GM21723 (cell line): Measurements from ENCODE around the gene ATN1.
"Not testable (repeated sequence)": the region's sequence is repeated elsewhere in the genome, so short reads cannot be mapped to it uniquely, and the experiment has no call there.

Source experiments
- ATAC-seq: cut with Tn5 transposase; IDR thresholded peaks from one replicate; pipeline ENCODE4 v1.9.1; 2021; ENCODE audit warnings: mild to moderate bottlenecking, moderate library complexity; ENCODE audit not compliant: unreplicated experiment

The ATN1 gene, protein sequence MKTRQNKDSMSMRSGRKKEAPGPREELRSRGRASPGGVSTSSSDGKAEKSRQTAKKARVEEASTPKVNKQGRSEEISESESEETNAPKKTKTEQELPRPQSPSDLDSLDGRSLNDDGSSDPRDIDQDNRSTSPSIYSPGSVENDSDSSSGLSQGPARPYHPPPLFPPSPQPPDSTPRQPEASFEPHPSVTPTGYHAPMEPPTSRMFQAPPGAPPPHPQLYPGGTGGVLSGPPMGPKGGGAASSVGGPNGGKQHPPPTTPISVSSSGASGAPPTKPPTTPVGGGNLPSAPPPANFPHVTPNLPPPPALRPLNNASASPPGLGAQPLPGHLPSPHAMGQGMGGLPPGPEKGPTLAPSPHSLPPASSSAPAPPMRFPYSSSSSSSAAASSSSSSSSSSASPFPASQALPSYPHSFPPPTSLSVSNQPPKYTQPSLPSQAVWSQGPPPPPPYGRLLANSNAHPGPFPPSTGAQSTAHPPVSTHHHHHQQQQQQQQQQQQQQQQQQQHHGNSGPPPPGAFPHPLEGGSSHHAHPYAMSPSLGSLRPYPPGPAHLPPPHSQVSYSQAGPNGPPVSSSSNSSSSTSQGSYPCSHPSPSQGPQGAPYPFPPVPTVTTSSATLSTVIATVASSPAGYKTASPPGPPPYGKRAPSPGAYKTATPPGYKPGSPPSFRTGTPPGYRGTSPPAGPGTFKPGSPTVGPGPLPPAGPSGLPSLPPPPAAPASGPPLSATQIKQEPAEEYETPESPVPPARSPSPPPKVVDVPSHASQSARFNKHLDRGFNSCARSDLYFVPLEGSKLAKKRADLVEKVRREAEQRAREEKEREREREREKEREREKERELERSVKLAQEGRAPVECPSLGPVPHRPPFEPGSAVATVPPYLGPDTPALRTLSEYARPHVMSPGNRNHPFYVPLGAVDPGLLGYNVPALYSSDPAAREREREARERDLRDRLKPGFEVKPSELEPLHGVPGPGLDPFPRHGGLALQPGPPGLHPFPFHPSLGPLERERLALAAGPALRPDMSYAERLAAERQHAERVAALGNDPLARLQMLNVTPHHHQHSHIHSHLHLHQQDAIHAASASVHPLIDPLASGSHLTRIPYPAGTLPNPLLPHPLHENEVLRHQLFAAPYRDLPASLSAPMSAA (N-terminal part only)

DNA sequence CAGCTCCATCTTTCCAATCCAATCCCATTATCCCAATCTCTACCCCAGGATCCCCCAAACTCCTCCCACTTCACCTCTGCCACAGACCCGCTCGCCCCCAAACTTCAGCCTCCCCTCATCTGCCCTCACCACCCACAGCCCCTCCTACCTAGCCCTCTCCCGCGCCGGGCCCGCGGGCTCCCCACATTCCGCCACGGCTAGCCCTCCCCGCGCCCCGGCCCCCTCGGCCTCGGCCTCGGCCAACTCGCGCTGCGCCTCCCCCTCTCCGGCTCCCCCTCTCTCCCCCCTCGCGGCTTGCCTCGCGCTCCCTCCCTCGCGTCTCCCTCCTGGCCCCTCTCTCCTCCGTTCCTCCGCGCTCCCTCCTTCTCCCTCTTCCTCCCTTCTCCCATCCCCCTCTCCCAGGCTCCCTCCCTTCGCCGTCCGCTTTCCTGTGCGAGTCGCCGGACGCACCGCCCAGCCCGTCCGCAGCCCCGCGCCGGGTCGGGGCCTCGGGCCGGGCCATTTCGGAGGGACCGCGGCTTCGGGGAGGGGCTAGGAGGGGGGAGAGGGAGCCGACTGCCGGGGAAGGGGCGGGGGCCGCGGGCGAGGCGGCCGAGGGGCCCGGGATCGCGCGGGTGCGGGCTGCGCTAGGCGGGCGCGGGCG lies at the start of gene ATN1:
ATN1 (plus strand) TSS at position 581 of the 643 bp plus-strand sequence. CDS start 6,043 bp downstream, outside the sequence.
- ATAC-seq = no peak

GRCh38 chr12:6879824-6880223 lies 47.9 kb upstream of the ATN1 start:
- not testable (repeated sequence) for ATAC-seq

GRCh38 chr12:6883252-6883651 lies 44.5 kb upstream of the ATN1 start:
- ATAC-seq = no peak

DNA sequence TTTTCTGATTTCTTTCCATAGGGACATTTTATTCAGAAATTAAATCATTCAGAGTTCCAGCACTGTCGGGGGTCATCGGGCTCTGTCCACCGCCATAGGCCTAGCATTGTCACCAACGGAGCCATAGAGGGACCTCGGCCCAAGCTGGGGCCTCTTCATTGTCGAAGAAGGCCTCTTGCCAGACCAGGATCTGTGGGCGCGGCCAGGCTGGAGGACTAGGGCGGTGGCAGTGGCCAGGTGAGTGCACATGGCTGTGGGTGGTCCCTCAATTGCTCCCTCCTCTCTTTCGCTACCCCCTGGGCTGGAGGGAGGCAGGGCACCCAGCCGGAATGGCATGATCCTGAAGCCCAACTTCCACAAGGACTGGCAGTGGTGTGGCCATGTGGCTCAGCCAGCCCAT lies 44.1 kb upstream of the ATN1 start:
- no peak for ATAC-seq

DNA sequence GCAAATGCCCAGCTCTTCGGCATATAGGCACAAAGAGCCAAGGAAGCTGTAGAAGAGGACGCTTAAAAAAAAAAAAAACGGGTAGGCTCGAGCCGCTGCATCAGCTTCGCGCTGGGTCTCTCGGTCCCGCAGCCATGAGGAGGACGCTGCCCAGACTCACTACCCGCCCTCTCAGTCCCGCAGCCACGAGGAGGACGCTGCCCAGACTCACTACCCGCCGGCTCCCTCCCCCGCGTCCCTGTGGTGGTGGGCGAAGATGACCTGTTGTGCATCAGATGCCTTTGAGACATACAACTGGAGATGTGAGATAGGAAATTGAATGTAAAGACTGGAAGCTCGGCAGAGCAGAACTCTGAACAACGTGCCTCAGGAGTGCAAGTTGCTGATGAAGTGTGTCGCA lies 43.2 kb upstream of the ATN1 start:
- ATAC-seq = no peak

- not testable (repeated sequence) for ATAC-seq
These were observed 41.4 kb upstream of the ATN1 start for GRCh38 chr12:6886206-6886999.

- ATAC-seq = no peak
These were observed 40.3 kb upstream of the ATN1 start for GRCh38 chr12:6887460-6887859.

- no peak for ATAC-seq
These were observed 39.4 kb upstream of the ATN1 start for GRCh38 chr12:6888360-6888759.

- not testable (repeated sequence) for ATAC-seq
These were observed 39.0 kb upstream of the ATN1 start for GRCh38 chr12:6888794-6889193.

GRCh38 chr12:6889775-6890573 lies 37.8 kb upstream of the ATN1 start:
- ATAC-seq = not testable (repeated sequence)

DNA sequence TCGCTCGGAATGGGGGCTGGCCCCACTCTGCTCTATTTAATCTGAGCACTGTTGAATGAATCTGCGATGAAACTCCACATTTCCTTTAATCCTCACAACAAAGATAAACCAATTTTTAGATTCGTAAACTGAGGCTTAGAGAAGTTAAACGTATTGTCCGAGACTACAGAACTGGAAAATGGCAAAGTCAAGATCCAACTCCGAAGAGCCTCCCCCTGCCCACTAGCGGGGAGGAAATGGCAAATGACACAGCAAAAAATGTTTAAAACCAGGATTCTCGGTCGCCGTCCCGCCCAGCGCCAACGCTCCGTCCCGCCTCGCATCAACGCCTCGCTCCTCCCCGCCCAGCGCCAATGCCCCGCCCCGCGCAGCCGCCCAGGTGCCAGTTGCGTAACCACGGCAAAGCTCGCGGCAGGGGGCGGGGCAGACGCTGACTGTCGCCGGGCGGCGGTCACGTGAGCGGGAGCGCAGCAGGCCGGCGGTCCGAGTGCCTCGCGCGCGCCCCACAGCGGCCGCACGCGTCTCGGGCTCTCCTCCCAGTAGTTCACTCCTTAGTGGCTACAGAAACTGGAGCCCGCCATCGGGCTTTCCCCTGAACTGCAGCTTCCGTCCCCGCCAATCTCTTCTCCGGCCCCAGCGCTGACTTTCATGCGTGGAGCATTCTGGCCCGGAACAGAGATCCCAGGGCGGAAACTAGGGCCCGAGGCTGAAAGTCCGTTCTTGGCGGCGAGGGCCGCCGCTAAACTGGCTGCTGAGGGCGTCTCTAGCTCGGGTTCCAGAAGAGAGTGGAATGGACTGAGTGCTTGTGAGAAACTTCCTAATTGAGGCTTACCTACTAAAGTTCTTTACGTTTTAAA lies 36.7 kb upstream of the ATN1 start:
- ATAC-seq = peak; percentile 93

GRCh38 chr12:6891646-6892001 lies 36.1 kb upstream of the ATN1 start:
- ATAC-seq = peak; percentile 14

- not testable (repeated sequence) for ATAC-seq
These were observed 35.1 kb upstream of the ATN1 start for GRCh38 chr12:6892683-6893082.

GRCh38 chr12:6894321-6894720 lies 33.4 kb upstream of the ATN1 start:
- ATAC-seq = no peak

- ATAC-seq = no peak
These were observed 30.8 kb upstream of the ATN1 start for GRCh38 chr12:6896846-6897435.

DNA sequence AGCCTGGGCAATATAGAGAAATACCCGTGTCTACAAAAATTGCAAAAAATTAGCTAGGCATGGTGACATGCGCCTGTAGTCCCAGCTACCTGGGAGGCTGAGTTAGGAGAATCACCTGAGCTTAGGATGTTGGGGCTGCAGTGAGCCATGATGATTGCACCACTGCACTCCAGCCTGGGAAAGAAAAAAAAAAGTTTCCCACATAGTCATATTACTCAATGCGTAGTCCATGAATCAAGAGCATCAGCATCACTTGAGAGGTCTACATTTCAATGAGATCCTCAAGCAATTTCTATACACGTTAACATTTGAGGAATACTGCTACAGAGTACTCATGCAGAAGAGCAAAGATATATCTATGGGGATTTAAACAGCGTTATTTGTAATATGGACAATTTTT lies 28.3 kb upstream of the ATN1 start:
- ATAC-seq = no peak

DNA sequence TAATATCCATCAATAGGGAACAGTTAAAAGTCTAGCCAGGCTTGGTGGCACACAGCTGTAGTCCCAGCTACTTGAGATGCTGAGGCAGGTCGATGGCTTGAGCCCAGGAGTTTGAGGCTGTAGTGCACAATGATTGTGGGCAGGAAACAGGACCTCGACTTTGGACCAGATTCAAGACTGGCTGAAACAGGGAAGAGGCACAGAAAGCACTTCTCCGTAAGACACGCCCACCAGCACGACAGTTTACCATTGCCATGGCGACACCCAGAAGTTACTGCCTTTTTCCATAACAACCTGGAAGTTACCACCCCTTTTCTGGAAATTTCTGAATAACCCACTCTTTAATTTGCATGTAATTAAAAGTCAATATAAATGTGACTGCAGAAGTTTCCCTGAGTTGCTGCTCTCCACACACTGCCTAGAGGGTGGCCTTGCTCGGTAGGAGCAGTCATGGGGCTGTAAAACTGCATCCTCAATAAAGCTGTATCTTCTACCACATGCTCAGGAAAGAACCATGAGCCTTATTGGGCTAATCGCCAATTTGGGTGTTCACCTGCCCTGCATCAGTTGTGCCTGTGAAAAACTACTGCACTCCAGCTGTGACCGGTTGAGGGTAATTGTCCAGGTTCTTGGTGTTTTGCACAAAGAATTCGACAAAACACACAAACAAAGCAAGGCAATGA lies 27.8 kb upstream of the ATN1 start:
- ATAC-seq = no peak
